GM12878 (cell line): ENCODE results near the gene CLCNKB. TPM values are rescaled to one million over a fixed set of nuclear protein-coding genes. Genes with fewer than 3 reads are reported as not detected.
"Not testable (repeated sequence)": the region's sequence is repeated elsewhere in the genome, so short reads cannot be mapped to it uniquely, and the experiment has no call there.

Experiments
- ATAC-seq: fragments of 200-7000 bp; cut with Tn5 transposase; 3 replicates; pipeline ENCODE4 v1.9.1; 2020; ENCODE audit warnings: mild to moderate bottlenecking, moderate library complexity
- BruUV-seq: library from RNA; stranded (reverse); fragments of 400-500 nt; replicated peaks from 2 replicates; lab custom pipeline; 2021; lab: Mats Ljungman, UMichigan
- CTCF ChIA-PET: fragments of 300-600 bp; sonication (Branson Sonifier 250); formaldehyde crosslinking; extraction: SDS; loops from one replicate; lab custom pipeline; 2021; ENCODE audit warnings: inconsistent platforms; lab: Yijun Ruan, JAX
- POLR2A ChIA-PET: fragments of 350-600 bp; formaldehyde crosslinking; extraction: SDS; loops from one replicate; lab custom pipeline; 2021; ENCODE audit warnings: inconsistent platforms; lab: Charles Lee
- RAD21 ChIA-PET: fragments of 300-600 bp; sonication (Branson Sonifier 250); formaldehyde crosslinking; loops from one replicate; lab custom pipeline; 2023; ENCODE audit warnings: antibody characterized with exemption; ENCODE audit not compliant: unreplicated experiment; lab: Charles Lee
- SMC1A ChIA-PET: fragments of 300-600 bp; sonication (Branson Sonifier 250); formaldehyde crosslinking; loops from one replicate; lab custom pipeline; 2023; ENCODE audit not compliant: unreplicated experiment, uncharacterized antibody; lab: Charles Lee
- DNase-seq: peaks from one replicate; pipeline ENCODE4 v3.0.0-alpha.2; 2011; ENCODE audit warnings: low read depth, low spot score
- FAIRE-seq: peaks from 3 replicates; lab custom pipeline; 2011; peaks lifted over from hg19 to GRCh38; lab: Jason Lieb, UNC
- H2AFZ ChIP-seq: 2 replicates; pipeline ENCODE4 v1.6.0; 2011; ENCODE audit warnings: low read depth, low read length, control low read depth; ENCODE audit not compliant: control insufficient read depth
- H3K27ac ChIP-seq: 2 replicates; pipeline ENCODE4 v1.5.1; 2011; ENCODE audit warnings: control low read depth; ENCODE audit not compliant: control insufficient read depth, insufficient read depth
- H3K27me3 ChIP-seq, 2 experiments: replicated peaks in 1 of 2; 2 replicates each; pipeline versions ENCODE4 v1.6.0 to v1.6.1; 2011; ENCODE audit warnings: low read length in 1 of 2; ENCODE audit not compliant: control insufficient read depth in 2 of 2, insufficient read depth in 2 of 2
- H3K36me3 ChIP-seq, 2 experiments: 2 replicates each; pipeline ENCODE4 v1.5.1; 2011; ENCODE audit warnings: low read length in 1 of 2; ENCODE audit not compliant: control insufficient read depth in 2 of 2, insufficient read depth in 2 of 2
- H3K4me1 ChIP-seq: 2 replicates; pipeline ENCODE4 v1.6.1; 2011; ENCODE audit warnings: mild to moderate bottlenecking, low read length, moderate library complexity, mixed read lengths; ENCODE audit not compliant: control insufficient read depth, insufficient read depth
- H3K4me2 ChIP-seq: 2 replicates; pipeline ENCODE4 v1.6.0; 2011; ENCODE audit warnings: control low read depth; ENCODE audit not compliant: control insufficient read depth, insufficient read depth
- H3K4me3 ChIP-seq: fragments of 200-600 bp; sonication (generic); 2 replicates; pipeline ENCODE4 v1.5.1; 2016
- H3K79me2 ChIP-seq: 2 replicates; pipeline ENCODE4 v1.6.0; 2011; ENCODE audit warnings: low read length; ENCODE audit not compliant: control insufficient read depth, insufficient read depth
- H3K9ac ChIP-seq: 2 replicates; pipeline ENCODE4 v1.8.0; 2011; ENCODE audit warnings: low read length, control low read depth, mixed read lengths; ENCODE audit not compliant: control insufficient read depth, insufficient read depth
- H3K9me3 ChIP-seq: replicated peaks from 3 replicates; pipeline ENCODE4 v1.5.1; 2011; ENCODE audit warnings: mild to moderate bottlenecking, low read length; ENCODE audit not compliant: control insufficient read depth, insufficient read depth
- H4K20me1 ChIP-seq: 2 replicates; pipeline ENCODE4 v1.6.0; 2011; ENCODE audit not compliant: control insufficient read depth, insufficient read depth
- SP1 ChIP-seq: IDR thresholded peaks from one replicate; pipeline ENCODE4 v1.6.1; 2011; ENCODE audit warnings: low read depth, low read length
- WGBS: methylation state at CpG from one replicate; pipeline ENCODE4 v1.1.6; 2016; ENCODE audit warnings: low lambda C conversion rate; ENCODE audit not compliant: insufficient replicate concordance, insufficient coverage; ENCODE audit errors: missing lambda C conversion rate; 5-methylcytosine and 5-hydroxymethylcytosine counted together
- in situ Hi-C: fragments of 300-500 bp; cut with MboI; formaldehyde crosslinking; loops from 9 replicates; pipeline ENCODE4 v1.14.3; 2018; ENCODE audit warnings: mixed read lengths
- intact Hi-C: fragments of 100-400 bp; cut with micrococcal nuclease; formaldehyde crosslinking; loops from one replicate; pipeline ENCODE4 v1.14.2; 2022; ENCODE audit not compliant: unreplicated experiment
- polyA plus RNA-seq, 11 experiments: library from polyadenylated mRNA; depleted of rRNA in 4 of 11; unstranded in 6 of 11; stranded (reverse) in 5 of 11; fragments of >200 nt; fragmentation: Nextera tagmentation in 4 of 11; fragmentation: Illumina TruSeq in 1 of 11; extraction: Ambion mirVana in 4 of 11; extraction: Trizol in 1 of 11; gene quantifications; 1 replicate in 1 of 11; 2 replicates in 10 of 11; pipeline versions ENCODE4 v1.2.1 to v1.2.3, GENCODE V29; 2011 to 2016; ENCODE audit warnings: inconsistent platforms in 2 of 11, missing spikeins in 2 of 11, low read depth in 1 of 11
- total RNA-seq, 4 experiments: library from RNA; depleted of rRNA in 3 of 4; stranded (reverse); fragments of >200 nt in 3 of 4; fragmentation: Illumina TruSeq in 1 of 4; extraction: Trizol in 1 of 4; gene quantifications; 2 replicates each; pipeline versions ENCODE4 v1.2.1 to v1.2.3, GENCODE V29; 2013 to 2021
- TF ChIP-seq, protein P1 (sequence below): fragments of 450-650 bp; IDR thresholded peaks from 2 replicates; pipeline ENCODE4 v1.6.1; 2017; ENCODE audit warnings: antibody characterized with exemption, mild to moderate bottlenecking, moderate library complexity
- TF ChIP-seq, protein P2 (sequence below): IDR thresholded peaks from 2 replicates; pipeline ENCODE4 v1.6.1; 2011; ENCODE audit warnings: borderline replicate concordance, low read depth, mild to moderate bottlenecking, moderate library complexity, low read length; ENCODE audit not compliant: insufficient read depth, poor library complexity, severe bottlenecking

The CLCNKB gene
- total and polyA plus RNA-seq, 10 of the 15 experiments (the other 5 are each of a cell fraction or from before 2014, with no cell fraction given), result 0.05 TPM; not detected in 9

DNA sequence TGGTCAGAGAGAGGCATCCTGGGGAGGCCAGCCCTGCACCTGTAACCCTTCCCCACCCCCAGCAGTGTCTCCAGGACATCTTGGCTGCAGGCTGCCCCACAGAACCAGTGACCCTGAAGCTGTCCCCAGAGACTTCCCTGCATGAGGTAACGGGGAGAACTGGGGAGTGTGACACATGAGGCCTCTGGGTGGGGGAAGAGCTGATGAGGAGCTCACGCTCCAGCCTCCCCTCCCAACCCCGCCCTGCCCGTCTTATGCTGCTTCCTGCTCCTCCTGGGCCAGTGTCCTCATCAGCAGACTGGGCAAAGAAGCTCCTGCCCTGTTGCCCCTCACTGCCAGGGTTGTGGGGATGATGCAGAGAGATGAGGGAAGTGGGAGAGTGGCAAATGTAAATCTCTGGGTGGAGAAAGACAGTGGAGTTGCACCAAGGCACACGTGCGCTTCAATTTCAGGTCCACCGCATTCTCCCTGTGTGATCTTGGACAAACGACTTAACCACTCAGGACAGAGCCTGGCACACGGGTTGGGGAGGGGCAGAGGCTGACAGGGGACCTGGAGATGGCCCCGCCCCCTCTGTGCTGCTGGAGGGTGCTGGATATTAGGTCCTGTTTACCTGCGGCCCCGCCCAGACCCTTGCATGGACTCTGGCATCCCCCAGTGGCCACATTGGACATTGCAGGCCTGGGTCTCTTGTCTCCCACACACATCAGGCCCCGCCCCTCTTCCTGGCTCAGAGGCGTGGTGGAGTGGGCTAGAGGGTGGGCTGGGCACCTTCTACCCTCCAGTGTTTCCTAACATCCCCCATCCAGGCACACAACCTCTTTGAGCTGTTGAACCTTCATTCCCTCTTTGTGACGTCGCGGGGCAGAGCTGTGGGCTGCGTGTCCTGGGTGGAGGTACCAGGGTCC lies 12.3 kb downstream of the CLCNKB start (continued):
- no peak for TF ChIP-seq SP1
- TF ChIP-seq, protein P1, sequence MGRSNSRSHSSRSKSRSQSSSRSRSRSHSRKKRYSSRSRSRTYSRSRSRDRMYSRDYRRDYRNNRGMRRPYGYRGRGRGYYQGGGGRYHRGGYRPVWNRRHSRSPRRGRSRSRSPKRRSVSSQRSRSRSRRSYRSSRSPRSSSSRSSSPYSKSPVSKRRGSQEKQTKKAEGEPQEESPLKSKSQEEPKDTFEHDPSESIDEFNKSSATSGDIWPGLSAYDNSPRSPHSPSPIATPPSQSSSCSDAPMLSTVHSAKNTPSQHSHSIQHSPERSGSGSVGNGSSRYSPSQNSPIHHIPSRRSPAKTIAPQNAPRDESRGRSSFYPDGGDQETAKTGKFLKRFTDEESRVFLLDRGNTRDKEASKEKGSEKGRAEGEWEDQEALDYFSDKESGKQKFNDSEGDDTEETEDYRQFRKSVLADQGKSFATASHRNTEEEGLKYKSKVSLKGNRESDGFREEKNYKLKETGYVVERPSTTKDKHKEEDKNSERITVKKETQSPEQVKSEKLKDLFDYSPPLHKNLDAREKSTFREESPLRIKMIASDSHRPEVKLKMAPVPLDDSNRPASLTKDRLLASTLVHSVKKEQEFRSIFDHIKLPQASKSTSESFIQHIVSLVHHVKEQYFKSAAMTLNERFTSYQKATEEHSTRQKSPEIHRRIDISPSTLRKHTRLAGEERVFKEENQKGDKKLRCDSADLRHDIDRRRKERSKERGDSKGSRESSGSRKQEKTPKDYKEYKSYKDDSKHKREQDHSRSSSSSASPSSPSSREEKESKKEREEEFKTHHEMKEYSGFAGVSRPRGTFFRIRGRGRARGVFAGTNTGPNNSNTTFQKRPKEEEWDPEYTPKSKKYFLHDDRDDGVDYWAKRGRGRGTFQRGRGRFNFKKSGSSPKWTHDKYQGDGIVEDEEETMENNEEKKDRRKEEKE, result no peak
- TF ChIP-seq, protein P2, sequence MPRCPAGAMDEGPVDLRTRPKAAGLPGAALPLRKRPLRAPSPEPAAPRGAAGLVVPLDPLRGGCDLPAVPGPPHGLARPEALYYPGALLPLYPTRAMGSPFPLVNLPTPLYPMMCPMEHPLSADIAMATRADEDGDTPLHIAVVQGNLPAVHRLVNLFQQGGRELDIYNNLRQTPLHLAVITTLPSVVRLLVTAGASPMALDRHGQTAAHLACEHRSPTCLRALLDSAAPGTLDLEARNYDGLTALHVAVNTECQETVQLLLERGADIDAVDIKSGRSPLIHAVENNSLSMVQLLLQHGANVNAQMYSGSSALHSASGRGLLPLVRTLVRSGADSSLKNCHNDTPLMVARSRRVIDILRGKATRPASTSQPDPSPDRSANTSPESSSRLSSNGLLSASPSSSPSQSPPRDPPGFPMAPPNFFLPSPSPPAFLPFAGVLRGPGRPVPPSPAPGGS, result no peak

DNA sequence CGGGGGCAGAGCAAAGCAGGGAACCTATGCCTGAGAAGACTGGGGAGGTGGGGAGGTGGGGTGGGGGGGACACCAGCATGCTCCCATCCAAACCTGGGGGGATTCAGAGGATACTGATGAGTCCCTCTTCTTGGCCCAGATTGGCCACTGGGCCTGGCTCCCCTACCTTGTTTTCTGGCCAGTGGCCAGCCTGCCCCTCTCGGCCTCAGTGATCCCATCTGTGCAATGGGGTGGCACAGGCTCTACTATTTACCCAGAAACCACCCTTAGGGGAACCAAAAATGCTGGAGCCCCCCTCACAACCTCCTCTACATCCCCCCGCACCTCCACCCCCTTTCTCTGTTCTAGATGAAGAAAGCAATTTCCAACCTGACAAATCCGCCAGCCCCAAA lies 12.9 kb downstream of the CLCNKB start:
- H3K9me3 ChIP-seq, FAIRE-seq, H3K4me3 ChIP-seq, H4K20me1 ChIP-seq, in situ Hi-C loops, H3K4me1 ChIP-seq, H3K27me3 ChIP-seq, ATAC-seq, H3K4me2 ChIP-seq, BruUV-seq, H2AFZ ChIP-seq, H3K79me2 ChIP-seq, DNase-seq, H3K27ac ChIP-seq, H3K9ac ChIP-seq, H3K36me3 ChIP-seq, POLR2A ChIA-PET: not testable (repeated sequence)
- 44% methylated on average over 4 of the region's 4 CpGs for WGBS
- ChIA-PET CTCF (interaction anchor here (0.6 to 5.5 kb wide), 5 partner anchors 23 to 264 kb away, joined by 3 to 81 read pairs (median 5); no protein-coding TSS in a partner anchor), RAD21 (interaction anchor here (0.5 to 2.3 kb wide), 4 partner anchors 47 to 265 kb away, joined by 3 to 9 read pairs (median 4); no protein-coding TSS in a partner anchor), SMC1A (interaction anchor here (0.6 to 3.5 kb wide), 2 partner anchors 46 to 49 kb away, joined by 3 to 17 read pairs; no protein-coding TSS in a partner anchor)
- intact Hi-C loops, result loop anchor here (1.0 to 10.0 kb wide), 3 partner anchors 47 to 264 kb away; no protein-coding TSS in a partner anchor

DNA sequence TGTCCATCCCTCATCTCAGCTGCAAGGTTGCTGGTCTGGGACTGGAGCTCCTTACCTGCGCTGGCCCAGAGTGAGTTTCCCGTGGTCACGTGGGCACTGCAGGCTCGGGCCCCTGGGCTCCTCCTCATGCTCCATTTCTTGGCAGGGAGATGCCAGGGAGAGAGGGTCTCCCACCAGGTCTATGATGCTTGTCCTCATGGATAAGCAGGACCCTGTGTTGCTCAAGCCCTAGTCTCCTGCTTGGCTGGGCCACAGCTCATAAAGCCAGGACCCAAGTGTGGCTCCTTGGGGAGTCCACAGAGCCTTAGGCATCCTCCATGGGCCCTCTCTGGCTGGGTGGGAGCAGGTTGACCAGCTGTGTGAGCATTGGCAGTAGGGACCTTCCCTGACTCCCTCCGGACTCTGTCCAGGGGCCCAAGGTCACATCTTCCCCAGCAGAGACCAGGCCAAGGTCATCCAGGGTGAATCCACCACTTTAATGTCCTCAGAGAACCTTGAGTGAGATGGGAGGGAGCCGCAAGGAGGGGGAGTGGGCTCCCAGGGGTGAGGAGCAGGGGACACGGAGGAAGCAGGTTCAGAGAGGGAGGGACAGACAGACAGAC lies 13.8 kb downstream of the CLCNKB start:
- H3K4me2 ChIP-seq, H3K36me3 ChIP-seq, ATAC-seq, H3K9me3 ChIP-seq, BruUV-seq, H3K9ac ChIP-seq, H3K27me3 ChIP-seq, in situ Hi-C loops, H4K20me1 ChIP-seq, H3K4me1 ChIP-seq, H3K79me2 ChIP-seq, DNase-seq, H3K4me3 ChIP-seq, H2AFZ ChIP-seq, FAIRE-seq, H3K27ac ChIP-seq: not testable (repeated sequence)
- POLR2A ChIA-PET, result interaction anchor here (0.5 kb wide), 1 partner anchor 165 kb away, joined by 5 read pairs; no protein-coding TSS in a partner anchor
- CTCF ChIA-PET, result interaction anchor here (0.6 to 5.5 kb wide), 4 partner anchors 22 to 242 kb away, joined by 3 to 81 read pairs (median 5); no protein-coding TSS in a partner anchor
- intact Hi-C loops, result loop anchor here (10.0 kb wide), 1 partner anchor 113 kb away; no protein-coding TSS in a partner anchor
- SMC1A ChIA-PET, result interaction anchor here (0.7 kb wide), 1 partner anchor 51 kb away, joined by 3 read pairs; no protein-coding TSS in a partner anchor
- RAD21 ChIA-PET, result interaction anchor here (1.0 kb wide), 1 partner anchor 48 kb away, joined by 3 read pairs; no protein-coding TSS in a partner anchor
- 17% methylated on average over 5 of the region's 7 CpGs for WGBS
